Measurements from ENCODE around the gene UST.

Gene UST

DNA sequence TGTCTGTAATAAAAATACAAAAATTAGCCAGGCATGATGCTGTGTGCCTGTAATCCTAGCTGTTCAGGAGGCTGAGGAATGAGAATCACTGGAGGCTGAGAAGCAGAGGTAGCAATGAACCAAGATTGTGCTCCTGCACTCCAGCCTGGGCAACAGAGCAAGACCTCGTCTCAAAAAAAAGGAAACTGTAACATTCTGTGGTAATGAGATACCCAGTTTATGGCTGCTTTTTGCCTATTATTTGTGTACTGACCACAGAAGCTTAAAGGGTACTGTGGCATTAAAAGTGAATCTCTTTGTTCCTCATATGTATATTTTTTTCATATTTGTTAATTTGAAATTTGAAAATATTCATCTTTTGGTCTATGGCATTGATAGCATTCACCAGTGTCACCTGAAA is 185.4 kb downstream of the UST start:
- no peaks in the 10 kb centered on the region for H3K9me3 ChIP-seq (ENCODE audit: control insufficient read depth, low read length)
- H3K4me1 ChIP-seq (ENCODE audit: control insufficient read depth, insufficient read depth, low read length, poor library complexity, severe bottlenecking) = peaks cover 4% of the 10 kb centered on the region
- WGBS, 2 experiments (ENCODE audit: insufficient coverage in 2 of 2) = 70 to 100% methylated on average over 1 of the region's 1 CpG
- no peaks in the 10 kb centered on the region for H3K36me3 ChIP-seq (ENCODE audit: control insufficient read depth, insufficient read depth, low read length)
- H3K27ac ChIP-seq (ENCODE audit: low read depth, low read length, severe bottlenecking) = no peak overlapping the region
- H3K4me3 ChIP-seq (ENCODE audit: extremely low read depth, insufficient read depth, low read length, poor library complexity, severe bottlenecking) = no peak overlapping the region

DNA sequence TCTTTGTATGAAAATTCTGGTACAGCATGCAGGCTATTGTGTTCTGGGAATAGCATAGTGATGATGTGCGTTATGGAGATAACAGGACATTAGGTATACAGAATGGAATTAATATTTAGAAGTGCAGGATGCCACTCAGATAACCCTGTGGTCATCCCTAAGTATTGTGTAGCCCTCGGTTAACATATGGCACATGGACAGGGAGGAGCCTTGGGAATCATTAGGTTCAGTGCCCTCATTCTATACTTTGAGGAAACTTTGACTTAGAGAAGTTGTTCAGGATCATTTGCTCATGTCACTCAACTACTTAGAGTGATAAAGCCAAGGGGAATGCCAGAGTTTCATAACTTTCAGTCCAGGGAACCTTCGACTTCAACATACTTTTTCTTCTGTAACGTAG is 185.9 kb downstream of the UST start:
- Histone ChIP-seq H3K27ac (ENCODE audit: low read depth, low read length, severe bottlenecking) (no peak overlapping the region), H3K4me3 (ENCODE audit: extremely low read depth, insufficient read depth, low read length, poor library complexity, severe bottlenecking) (no peak overlapping the region), H3K9me3 (ENCODE audit: control insufficient read depth, low read length) (no peaks in the 10 kb centered on the region), H3K4me1 (ENCODE audit: control insufficient read depth, insufficient read depth, low read length, poor library complexity, severe bottlenecking) (peaks cover 4% of the 10 kb centered on the region), H3K36me3 (ENCODE audit: control insufficient read depth, insufficient read depth, low read length) (no peaks in the 10 kb centered on the region)
- WGBS, 2 experiments (ENCODE audit: insufficient coverage in 2 of 2) = 94 to 100% methylated on average over 2 of the region's 4 CpGs

DNA sequence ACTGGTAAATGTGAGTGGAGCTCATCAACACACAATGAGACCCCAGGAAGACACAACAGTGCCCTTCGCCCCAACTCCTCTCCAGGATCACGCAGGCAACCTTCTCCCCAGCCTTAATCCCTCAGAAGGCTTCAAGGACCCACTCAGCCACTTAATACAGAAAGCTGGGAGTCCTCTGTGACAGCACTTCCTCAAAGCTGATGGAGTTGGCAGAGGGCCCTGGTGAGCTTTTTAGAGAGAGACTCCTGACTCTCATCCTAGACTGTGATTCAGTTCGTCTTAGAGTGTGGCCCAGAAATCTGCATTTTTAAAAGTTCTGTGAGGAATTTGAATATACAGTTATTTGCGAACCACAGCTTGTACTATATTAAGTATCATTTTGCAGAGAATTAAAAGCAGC is 187.7 kb downstream of the UST start:
- no peaks in the 10 kb centered on the region for H3K36me3 ChIP-seq (ENCODE audit: control insufficient read depth, insufficient read depth, low read length)
- H3K9me3 ChIP-seq (ENCODE audit: control insufficient read depth, low read length) = no peaks in the 10 kb centered on the region
- peaks cover 4% of the 10 kb centered on the region for H3K4me1 ChIP-seq (ENCODE audit: control insufficient read depth, insufficient read depth, low read length, poor library complexity, severe bottlenecking)
- H3K27ac ChIP-seq (ENCODE audit: low read depth, low read length, severe bottlenecking) = no peak overlapping the region
- no peak overlapping the region for H3K4me3 ChIP-seq (ENCODE audit: extremely low read depth, insufficient read depth, low read length, poor library complexity, severe bottlenecking)
- 100% methylated on average over 1 of the region's 4 CpGs; no CpG with 5 or more reads in 1 of the 2 experiments for WGBS, 2 experiments (ENCODE audit: insufficient coverage in 2 of 2)

DNA sequence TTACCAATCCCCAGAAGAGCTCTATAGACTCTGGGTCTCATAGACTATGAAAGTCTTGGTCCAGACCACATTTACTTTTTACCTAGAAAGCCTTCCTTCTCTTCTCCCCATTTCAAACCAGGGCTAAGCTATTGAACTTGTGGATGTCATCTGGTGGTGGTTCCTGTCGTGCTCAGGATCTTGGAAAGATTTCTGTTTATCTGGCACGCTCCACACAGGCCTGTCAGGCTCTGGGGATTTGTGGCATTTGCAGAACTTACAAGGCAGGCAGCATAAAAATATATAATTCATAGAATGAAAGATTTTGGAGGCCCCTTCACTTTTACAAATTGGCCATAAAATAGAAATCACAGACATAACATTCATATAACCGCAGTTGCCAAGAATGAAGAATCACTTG is 188.1 kb downstream of the UST start:
- no peaks in the 10 kb centered on the region for H3K9me3 ChIP-seq (ENCODE audit: control insufficient read depth, low read length)
- H3K36me3 ChIP-seq (ENCODE audit: control insufficient read depth, insufficient read depth, low read length) = no peaks in the 10 kb centered on the region
- no peak overlapping the region for H3K4me3 ChIP-seq (ENCODE audit: extremely low read depth, insufficient read depth, low read length, poor library complexity, severe bottlenecking)
- WGBS, 2 experiments (ENCODE audit: insufficient coverage in 2 of 2) = 100% methylated on average over 1 of the region's 3 CpGs; no CpG with 5 or more reads in 1 of the 2 experiments
- H3K4me1 ChIP-seq (ENCODE audit: control insufficient read depth, insufficient read depth, low read length, poor library complexity, severe bottlenecking) = peaks cover 4% of the 10 kb centered on the region
- no peak overlapping the region for H3K27ac ChIP-seq (ENCODE audit: low read depth, low read length, severe bottlenecking)

DNA sequence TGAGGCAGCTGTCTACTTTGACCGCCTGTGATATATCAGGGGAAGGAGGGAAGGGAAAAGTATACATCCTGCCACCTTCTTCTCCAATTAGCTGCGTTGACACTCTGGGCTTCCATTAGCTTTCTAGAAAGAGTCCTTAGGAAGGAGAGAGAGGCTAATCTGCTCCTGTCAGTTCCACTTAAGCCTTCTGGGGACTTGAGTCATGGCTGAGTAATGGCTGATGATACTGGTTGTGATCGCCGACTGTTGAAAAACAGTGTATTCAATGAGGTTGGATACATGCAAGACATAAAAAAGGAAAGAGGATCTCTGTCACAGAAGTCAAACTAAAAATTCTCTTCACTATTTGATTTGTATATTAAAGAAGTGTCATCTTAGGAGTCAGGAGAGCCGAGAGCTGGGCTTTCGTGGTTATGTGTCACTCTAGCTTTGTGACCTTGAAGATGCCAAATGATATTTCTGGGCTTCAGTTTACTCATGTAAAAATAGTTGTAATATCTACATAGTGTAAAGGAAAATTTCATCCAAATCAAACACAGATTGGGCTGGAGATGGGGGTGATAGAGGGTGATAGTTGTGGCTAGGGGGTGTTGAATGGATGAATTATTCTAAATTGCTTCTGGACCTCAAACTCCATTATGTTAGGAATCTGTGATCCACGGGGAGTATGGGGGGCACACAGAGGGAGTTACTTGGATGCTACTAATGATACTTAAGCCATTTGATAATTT is 189.0 kb downstream of the UST start:
- no peaks in the 10 kb centered on the region for H3K36me3 ChIP-seq (ENCODE audit: control insufficient read depth, insufficient read depth, low read length)
- no peak overlapping the region for H3K27ac ChIP-seq (ENCODE audit: low read depth, low read length, severe bottlenecking)
- peaks cover 4% of the 10 kb centered on the region for H3K4me1 ChIP-seq (ENCODE audit: control insufficient read depth, insufficient read depth, low read length, poor library complexity, severe bottlenecking)
- H3K9me3 ChIP-seq (ENCODE audit: control insufficient read depth, low read length) = no peaks in the 10 kb centered on the region
- H3K4me3 ChIP-seq (ENCODE audit: extremely low read depth, insufficient read depth, low read length, poor library complexity, severe bottlenecking) = no peak overlapping the region
- WGBS, 2 experiments (ENCODE audit: insufficient coverage in 2 of 2) = 60 to 75% methylated on average over 1 to 2 of the region's 7 CpGs

DNA sequence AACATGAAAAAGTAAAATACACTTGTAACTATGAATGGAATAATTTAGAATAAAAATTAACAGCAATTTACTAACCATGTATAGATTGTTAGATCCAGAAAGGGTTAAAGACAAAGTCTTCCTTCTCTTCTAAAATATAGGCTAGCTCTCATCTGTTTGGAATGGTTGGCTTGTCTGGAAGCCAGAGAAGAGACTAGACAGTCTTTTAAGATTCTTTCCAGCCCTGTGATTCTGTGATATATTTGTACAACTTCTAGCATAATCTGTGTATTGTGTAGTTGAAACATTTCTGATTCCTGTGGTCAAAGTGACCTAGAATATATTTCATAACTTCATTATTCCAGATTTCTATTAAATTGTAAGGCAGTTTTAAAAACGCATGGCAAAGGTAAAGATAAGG is 196.6 kb downstream of the UST start:
- no peak overlapping the region for H3K27ac ChIP-seq (ENCODE audit: low read depth, low read length, severe bottlenecking)
- no peak overlapping the region for H3K4me3 ChIP-seq (ENCODE audit: extremely low read depth, insufficient read depth, low read length, poor library complexity, severe bottlenecking)
- no peaks in the 10 kb centered on the region for H3K9me3 ChIP-seq (ENCODE audit: control insufficient read depth, low read length)
- no peaks in the 10 kb centered on the region for H3K36me3 ChIP-seq (ENCODE audit: control insufficient read depth, insufficient read depth, low read length)
- no peaks in the 10 kb centered on the region for H3K4me1 ChIP-seq (ENCODE audit: control insufficient read depth, insufficient read depth, low read length, poor library complexity, severe bottlenecking)
- no CpG with 5 or more reads among the region's 1 CpG for WGBS, 2 experiments (ENCODE audit: insufficient coverage in 2 of 2)

DNA sequence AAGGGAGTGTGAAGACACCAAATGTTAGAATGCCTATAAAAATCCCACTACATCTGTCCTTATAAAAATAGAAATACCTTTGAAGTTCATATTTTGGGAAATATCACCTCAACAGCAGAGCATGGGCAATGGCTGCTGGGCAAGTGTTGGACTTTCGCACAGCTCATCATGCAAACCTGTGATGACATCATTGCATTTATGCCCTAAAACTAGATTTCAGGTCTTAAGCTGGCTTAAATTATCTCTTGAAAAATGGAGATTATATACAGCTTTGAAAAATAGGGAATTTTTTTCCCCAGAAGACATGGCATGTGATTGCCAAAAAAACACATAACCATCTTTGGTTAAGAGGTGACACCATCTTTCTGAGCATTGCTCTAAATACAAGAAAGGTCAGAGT is 197.8 kb downstream of the UST start:
- Histone ChIP-seq H3K4me3 (ENCODE audit: extremely low read depth, insufficient read depth, low read length, poor library complexity, severe bottlenecking) (no peak overlapping the region), H3K4me1 (ENCODE audit: control insufficient read depth, insufficient read depth, low read length, poor library complexity, severe bottlenecking) (no peaks in the 10 kb centered on the region), H3K9me3 (ENCODE audit: control insufficient read depth, low read length) (no peaks in the 10 kb centered on the region), H3K36me3 (ENCODE audit: control insufficient read depth, insufficient read depth, low read length) (no peaks in the 10 kb centered on the region), H3K27ac (ENCODE audit: low read depth, low read length, severe bottlenecking) (no peak overlapping the region)
- 100% methylated on average over 1 of the region's 1 CpG; no CpG with 5 or more reads in 1 of the 2 experiments for WGBS, 2 experiments (ENCODE audit: insufficient coverage in 2 of 2)

DNA sequence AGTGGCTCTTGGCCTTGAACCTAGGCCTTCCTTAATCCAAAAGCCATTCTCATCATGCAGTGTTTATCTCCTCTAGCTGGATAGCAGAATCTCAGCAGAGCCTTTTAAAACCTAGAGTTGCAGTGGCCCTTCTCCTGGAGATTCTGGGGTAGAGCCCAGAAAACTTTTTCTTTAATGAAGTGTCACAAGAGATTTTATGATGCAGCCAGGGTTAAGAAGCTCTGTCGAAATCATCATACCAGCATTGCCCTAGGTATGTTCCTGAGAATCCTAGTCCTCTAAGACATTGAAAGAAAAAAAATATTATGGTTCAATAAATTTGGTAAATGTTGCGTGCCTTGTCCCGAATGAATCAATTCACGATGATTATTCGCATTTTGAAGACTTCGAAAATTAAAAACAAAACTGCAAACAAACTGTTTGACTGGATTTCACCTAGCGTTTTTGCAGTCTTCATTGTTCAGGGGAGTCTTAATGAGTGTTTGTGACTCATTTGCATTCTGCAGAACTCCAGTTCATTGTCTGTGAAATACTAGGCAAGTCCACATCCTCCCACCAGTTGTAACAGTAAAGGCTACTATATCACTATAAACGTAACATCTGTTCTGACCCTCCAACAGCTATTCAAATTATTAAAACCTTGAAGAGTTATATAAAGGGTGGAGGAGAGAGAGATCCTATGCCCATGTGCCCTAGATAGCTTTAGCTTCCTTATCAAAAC is 198.6 kb downstream of the UST start:
- no peak overlapping the region for H3K4me3 ChIP-seq (ENCODE audit: extremely low read depth, insufficient read depth, low read length, poor library complexity, severe bottlenecking)
- no peaks in the 10 kb centered on the region for H3K9me3 ChIP-seq (ENCODE audit: control insufficient read depth, low read length)
- WGBS, 2 experiments (ENCODE audit: insufficient coverage in 2 of 2) = 69 to 70% methylated on average over 5 to 6 of the region's 8 CpGs
- no peaks in the 10 kb centered on the region for H3K4me1 ChIP-seq (ENCODE audit: control insufficient read depth, insufficient read depth, low read length, poor library complexity, severe bottlenecking)
- no peak overlapping the region for H3K27ac ChIP-seq (ENCODE audit: low read depth, low read length, severe bottlenecking)
- no peaks in the 10 kb centered on the region for H3K36me3 ChIP-seq (ENCODE audit: control insufficient read depth, insufficient read depth, low read length)

DNA sequence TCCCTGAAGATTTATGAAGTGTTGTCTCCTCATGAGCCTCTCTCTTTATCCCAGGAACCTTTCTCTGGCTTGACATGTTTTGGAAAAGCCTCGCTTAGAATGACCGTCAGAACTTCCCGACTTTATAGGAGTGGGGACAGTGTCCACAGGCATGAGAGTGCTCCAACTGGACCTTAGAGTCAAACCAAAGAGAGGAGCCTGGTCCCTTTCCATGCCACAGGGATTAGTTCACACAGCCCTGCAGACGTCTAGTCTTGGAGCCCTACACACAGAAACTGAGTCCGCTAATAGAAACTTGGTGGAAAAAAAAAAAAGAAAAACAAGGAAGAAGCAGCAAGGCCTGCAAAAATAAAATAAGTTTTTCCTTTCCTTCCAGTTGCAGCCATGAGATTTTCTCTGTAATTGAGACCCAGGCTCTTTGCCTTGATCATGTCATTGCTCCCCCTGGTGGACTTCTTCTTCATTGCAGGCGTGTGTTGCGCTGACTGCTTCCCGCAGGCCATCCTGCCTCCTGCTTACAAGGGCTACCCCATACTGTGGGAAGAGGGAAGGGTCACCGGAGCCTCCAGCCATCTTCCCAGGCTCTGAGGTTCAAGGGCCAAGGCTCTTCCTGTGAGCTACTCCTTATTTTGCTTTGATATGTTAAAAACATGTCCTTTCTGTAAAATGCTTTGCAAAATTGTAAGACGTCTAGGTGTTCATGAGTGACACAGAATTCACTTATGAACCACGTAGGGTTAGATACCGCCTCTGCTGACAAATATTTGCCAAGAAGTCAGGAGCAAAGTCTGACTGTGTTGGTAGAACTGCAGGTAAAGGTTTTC is 201.0 kb downstream of the UST start:
- H3K4me1 ChIP-seq (ENCODE audit: control insufficient read depth, insufficient read depth, low read length, poor library complexity, severe bottlenecking) = peaks cover 4% of the 10 kb centered on the region
- 37 to 58% methylated on average over 8 to 9 of the region's 12 CpGs for WGBS, 2 experiments (ENCODE audit: insufficient coverage in 2 of 2)
- H3K4me3 ChIP-seq (ENCODE audit: extremely low read depth, insufficient read depth, low read length, poor library complexity, severe bottlenecking) = no peak overlapping the region
- H3K36me3 ChIP-seq (ENCODE audit: control insufficient read depth, insufficient read depth, low read length) = no peaks in the 10 kb centered on the region
- no peak overlapping the region for H3K27ac ChIP-seq (ENCODE audit: low read depth, low read length, severe bottlenecking)
- no peaks in the 10 kb centered on the region for H3K9me3 ChIP-seq (ENCODE audit: control insufficient read depth, low read length)

DNA sequence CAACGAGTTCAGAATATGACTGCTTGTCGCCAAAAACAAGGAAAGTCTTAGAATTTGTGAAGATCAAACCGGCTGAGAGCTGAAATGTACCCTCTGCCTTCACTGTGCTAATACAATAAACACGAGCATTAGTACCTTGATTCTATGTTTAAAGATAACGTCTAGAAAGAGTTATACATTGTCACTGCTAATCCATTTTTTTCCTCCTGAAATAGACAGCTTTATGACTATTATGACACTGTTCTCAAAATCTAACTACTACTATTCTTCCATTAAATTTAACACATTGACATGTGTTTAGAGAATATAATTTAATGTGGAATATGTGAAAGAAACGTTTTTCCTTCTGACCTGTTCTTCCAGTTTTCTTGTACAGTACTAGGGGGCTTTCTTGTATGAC is 204.8 kb downstream of the UST start:
- Histone ChIP-seq H3K4me1 (ENCODE audit: control insufficient read depth, insufficient read depth, low read length, poor library complexity, severe bottlenecking) (peaks cover 4% of the 10 kb centered on the region), H3K9me3 (ENCODE audit: control insufficient read depth, low read length) (peaks cover 3% of the 10 kb centered on the region), H3K27ac (ENCODE audit: low read depth, low read length, severe bottlenecking) (no peak overlapping the region), H3K36me3 (ENCODE audit: control insufficient read depth, insufficient read depth, low read length) (peaks cover 3% of the 10 kb centered on the region), H3K4me3 (ENCODE audit: extremely low read depth, insufficient read depth, low read length, poor library complexity, severe bottlenecking) (no peak overlapping the region)
- WGBS, 2 experiments (ENCODE audit: insufficient coverage in 2 of 2) = 97 to 98% methylated on average over 4 to 5 of the region's 6 CpGs
